ENCODE measurements around the gene USP36.
"Not testable (repeated sequence)": the region's sequence is repeated elsewhere in the genome, so short reads cannot be mapped to it uniquely, and the experiment has no call there.

The USP36 gene

DNA sequence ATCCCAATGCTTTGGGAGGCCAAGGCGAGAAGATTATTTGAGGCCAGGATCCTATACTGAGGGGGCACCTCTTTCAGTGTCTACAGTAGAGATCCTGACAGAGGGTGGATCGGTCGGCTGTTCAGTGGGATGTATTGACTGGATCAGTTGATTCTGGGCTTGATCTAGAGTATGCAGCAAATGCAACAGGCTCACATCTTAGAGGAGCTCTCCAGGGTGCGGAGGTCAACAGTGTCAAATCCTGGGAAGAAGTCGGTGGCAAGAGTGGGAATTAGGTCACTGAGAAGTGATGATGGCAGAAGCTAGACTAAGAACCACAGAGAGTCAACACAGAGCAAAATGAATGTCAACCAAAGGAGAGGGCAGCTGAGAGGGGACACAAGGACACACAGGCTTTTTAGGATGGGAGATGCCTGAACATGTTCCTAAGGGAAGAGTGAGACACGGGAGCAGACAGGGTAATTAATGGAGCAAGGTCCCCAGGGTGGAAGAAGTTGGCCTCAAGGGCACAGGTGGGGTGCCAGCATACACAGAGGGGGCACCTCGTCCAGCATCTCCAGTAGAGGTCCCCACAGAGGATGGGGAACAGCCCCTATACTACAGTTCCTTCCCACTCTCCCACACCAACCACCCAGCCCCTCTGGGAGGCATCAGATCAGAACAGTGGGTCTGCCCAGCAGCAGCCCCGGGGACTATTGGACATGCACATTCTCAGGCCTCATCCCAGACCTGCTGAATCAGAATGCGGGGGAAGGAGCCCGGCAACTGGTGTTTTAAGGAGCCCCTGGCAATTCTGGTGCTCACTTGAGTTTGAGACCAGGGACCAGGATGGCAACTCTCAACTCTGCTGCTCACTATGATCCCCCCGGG, 48.5 kb downstream of the USP36 start:
- no peak for DNase-seq (ENCODE audit: low read depth in 2 of 2)

DNA sequence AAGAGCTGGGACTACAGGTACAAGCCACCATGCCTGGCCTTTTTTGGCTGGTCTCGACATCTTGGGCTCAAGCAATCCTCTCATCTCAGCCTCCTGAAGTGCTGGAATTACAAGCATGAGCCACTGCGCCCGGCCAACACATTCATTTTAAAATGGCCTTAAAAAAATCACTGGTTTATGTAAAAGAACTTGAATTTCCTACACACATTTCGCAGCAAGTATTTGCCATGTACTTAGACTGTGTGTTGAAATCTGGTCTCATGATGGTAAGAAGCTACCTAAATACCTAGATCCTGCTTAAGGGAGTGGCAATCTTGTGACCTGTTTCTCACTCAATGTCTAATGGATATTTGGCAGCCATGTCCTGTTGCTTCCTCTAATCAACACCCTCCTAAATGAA, 50.1 kb downstream of the USP36 start:
- DNase-seq (ENCODE audit: low read depth in 2 of 2), result no peak

DNA sequence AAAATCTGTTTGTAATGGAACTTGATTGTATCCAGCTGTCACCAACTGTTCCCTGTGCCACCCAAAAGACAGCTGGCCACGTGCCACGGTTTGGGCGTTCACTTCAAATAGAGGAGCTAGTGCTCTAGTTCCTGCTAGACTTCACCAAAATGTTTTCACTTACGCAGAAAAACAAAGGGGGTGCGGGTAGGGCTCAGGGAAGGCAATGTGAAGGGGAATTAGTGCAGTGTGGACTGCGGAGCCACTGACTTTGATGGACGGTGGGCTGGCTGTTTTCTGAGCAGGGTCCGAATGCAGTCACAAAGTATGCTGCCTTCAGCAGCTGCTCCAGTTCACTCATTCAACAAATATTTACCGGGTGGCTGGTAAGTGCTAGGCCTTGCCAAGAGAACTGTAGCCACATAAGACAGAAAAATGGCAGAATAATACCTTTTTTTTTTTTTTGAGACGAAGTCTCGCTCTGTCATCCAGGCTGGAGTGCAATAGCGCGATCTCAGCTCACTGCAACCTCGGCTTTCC, 50.9 kb downstream of the USP36 start:
- DNase-seq (ENCODE audit: low read depth in 2 of 2), result no peak

DNA sequence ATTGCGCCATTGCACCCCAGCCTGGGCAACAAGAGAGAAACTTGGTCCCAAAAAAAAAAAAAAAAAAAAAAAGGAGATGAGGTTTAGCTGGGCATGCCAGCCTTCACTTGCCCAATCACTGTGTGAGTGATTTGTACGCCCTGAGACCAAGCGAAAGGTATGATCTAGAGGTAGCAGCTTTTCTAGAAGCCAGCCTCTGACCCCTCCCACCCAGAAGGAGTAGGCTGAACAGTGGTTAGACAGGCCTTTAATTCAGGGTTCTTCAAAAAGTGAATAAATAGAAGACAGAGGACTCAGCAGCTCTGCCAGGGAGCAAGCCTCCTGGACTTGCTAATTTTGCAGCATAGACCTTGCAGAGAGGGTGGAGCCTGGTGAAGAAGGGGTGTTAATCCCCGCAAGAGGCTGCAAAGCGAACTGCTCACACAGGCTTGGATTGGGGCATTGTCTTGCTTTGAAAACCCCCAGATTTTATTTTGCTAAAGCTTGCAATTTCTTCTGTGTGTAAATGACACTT, 51.4 kb downstream of the USP36 start:
- no peak for DNase-seq (ENCODE audit: low read depth in 2 of 2)

DNA sequence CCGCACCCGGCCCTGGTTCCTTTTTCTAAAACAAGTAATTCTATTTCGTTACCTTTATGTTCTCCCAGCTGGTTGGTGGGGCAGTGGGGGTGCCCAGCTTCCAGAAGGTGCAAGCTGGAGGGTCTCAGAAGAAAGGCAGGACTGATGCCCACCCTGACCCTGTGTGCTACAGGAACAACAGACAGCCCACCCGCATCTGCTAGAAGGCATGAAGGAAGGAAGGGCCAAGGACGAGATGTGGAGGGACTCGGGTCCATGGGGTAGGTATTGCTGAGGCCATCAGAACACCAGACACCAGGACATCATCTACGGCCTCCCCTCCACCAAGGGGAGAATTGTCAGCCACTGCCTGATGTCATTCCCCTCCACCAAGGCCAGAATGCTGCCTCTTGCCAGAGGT, 52.2 kb downstream of the USP36 start:
- DNase-seq (ENCODE audit: low read depth in 2 of 2), result no peak

DNA sequence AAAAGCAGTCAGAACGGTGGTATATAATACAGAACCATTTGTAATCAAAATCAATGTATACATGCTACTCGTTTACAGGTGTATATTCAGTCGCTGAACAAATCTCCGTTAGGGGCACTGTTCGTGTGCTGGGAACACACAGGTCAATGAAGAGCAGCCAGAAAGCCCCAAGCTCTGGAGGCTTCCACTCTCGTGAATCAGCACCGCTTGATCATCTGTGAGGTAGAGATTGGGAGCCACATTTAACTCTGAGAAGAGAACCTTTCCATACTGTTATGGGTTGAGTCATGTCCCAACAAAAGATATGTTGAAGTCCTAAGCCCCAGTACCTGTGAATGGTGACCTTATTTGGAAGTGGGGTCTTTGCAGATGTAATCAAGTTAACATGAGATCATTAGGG, 53.2 kb downstream of the USP36 start:
- no peak for DNase-seq (ENCODE audit: low read depth in 2 of 2)

DNA sequence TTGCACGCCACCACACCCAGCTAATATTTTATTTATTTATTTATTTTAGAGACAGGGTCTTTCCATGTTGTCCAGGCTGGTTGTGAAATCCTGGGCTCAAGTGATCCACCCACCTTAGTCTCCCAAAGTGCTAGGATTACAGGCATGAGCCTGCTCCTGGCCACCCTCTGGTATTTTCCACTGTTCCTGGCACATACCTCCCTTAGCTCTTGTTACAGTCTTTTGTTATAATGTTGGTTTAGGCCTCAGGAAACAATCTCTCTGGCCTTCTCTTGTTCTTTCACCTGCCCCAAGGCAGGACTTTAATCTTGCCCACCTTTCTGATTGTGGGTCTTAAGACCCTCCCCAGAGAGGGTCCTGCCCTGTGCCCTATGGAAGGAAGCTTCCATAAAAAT, 55.0 kb downstream of the USP36 start:
- DNase-seq (ENCODE audit: low read depth in 2 of 2), result no peak

DNA sequence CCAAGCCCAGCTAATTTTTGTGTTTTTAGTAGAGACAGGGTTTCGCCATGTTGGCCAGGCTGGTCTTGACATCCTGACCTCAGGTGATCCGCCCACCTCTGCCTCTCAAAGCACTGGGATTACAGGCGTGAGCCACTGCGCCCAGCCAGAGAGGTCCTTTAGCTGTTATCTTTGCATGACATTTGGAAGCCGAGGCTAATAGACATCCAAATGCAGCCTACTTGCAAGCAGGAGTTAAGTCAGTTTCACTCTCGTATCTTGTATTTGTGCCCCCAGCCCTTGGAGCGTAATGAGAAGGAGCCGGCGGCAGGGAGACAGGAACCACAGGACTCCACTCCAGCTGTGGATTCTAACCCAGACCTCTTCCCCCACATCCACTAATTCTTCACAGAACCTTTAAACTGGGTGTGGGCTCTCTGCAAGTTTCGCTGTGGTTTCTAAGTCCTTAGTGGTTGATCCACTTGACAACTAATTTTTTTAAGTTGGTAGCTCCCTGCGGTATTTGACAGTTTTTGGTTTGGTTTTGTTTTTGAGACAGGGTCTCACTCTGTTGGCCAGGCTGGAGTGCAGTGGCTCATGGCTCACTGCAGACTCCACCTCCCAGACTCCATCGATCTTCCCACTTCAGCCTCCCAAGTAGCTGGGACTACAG, 55.5 kb downstream of the USP36 start:
- no peak for DNase-seq (ENCODE audit: low read depth in 2 of 2)

DNA sequence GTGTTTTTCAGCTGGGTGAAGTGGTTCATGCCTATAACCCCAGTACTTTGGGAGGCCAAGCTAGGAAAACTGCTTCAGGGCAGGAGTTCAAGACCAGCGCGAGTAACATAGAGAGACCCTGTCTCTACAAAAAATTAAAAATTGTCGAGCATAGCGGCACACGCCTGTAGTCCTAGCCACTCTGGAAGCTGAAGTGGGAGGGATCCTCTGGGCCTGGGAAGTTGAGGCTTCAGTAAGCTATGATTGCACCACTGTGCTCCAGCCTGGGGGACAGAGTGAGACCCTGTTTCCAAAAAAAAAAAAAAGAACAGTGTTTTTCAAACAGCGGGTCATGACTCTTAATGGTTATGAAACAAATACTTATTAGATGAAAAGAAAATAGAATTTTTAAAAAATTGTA, 56.3 kb downstream of the USP36 start:
- DNase-seq (ENCODE audit: low read depth in 2 of 2), result no peak

DNA sequence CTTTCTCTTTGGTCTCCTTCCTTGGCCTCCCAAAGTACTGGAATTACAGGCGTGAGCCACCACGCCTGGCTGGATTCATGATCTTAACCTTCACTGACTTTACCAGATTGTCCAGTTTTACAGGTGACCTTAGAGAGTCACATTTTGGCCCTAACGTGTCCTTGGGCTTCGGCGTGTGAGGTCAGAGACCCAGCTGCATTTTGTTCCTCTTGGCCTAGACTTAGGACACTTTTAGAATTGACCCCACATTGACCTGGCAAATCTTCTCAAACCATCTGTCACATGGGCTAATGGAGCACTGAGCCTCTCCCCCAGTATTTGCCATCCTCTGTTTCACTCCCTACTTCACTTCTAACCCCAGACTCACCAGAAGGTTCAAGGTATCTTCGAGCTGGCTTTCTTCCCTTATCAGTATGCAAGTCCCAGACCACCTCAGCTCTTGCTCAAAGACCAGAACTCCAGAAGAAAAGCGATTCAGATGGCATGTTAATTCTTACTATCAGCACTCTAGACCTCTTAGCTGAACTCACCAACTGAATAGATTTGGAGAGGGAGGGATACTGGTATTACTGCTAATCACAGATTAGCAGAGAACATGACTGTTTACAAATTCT, 56.8 kb downstream of the USP36 start:
- DNase-seq (ENCODE audit: low read depth in 2 of 2), result no peak

DNA sequence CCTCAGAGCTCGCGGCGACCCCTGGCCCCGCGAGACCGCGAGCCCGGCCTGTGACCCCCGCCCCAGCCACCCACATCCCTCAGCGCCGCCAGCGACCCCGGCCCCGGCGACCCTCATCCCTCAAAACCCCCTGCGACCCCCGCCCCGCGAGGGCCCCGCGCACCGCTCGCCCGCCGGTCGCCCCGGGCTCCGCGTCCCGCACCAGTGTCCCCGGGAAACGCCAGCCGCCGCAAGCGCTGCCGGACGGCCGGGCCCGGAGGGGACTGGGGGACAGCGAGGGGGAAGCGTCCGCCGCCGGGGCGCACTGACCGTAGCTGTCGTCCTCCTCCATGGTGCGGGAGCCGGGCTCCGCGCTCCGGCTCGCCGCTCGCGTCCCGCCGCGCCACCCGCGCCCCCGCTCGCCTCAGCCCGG, 58.7 kb downstream of the USP36 start, which contains the start of gene CYTH1:
Gene CYTH1 (minus strand): TSS at position 381 of the 412 bp plus-strand sequence. CDS start 50 bp downstream, at position 331.
- no peak for DNase-seq (ENCODE audit: low read depth in 2 of 2)

DNA sequence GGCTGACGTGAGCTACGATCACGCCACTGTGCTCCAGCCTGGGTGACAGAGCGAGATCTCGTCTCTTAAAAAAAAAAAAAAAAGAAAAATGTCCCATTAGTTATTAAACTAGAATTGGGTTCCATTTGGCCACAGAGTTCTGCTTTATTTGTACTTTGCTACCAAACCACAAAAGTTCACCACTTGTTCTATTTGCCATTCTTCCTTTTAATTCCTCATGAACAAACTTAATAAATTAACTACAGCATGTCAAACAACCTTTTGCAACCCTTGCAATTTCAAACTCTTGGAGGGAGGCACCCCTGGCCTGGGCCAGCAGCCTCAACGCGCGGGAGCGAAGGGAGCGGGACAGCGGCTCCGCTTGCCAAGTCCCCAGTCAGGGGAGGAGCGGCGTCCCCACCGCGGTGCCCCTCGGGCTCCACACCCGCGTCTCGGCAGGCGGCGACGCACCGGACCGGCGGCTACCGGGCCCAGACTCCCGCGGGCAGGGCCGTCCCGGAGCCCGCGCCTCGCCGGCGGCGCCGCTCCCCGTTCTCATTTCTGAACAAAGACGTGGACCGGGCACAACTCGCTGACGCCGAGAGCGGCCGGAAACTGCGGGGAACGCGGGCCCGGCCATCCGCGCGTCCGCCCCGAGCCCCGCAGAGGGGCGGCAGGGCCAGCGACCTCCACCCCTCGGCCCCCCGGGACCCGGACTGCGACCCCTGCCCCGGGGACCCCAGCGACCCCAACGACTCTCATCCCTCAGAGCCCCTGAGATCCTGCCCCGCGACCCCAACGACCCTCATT, 59.3 kb downstream of the USP36 start:
- no peak for DNase-seq (ENCODE audit: low read depth in 2 of 2)

DNA sequence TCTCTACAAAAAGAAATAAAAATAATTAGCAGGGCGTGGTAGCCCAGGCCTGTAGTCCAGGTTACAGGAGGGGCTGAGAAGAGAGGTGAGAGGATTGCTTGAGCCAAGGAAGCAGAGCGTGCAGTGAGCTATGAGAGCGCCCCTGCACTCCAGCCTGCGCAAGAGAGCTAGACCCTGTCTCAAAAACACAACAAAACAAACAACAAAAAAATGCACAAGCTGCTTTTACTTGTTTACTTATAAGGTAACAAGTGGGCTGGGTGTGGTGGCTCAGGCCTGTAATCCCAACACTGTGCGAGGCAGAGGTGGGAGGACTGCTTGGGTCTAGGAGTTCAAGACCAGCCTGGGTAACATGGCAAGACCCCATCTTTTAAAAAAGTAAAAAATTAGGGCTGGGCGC, 60.3 kb downstream of the USP36 start:
- no peak for DNase-seq (ENCODE audit: low read depth in 2 of 2)

DNA sequence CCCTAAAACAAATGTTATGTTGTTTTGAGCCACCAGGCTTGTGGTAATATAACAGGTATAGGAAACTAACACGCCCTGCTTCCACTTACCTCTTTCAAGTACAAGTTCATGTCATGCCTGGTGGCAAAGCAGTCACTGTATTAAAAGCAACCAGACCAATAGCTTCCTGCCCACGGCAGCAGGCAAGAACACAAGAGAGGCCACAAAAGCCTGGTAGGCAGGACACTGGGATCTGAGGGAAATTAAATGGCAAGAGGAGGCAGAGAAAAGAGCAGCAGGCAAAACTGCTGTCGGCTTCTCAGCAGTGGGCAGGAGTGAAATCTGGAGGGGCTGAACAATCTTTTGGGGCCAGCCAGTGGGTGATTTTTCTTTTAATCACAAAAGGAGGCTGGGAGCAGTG, 60.8 kb downstream of the USP36 start:
- peak in 1 of 2 donors; percentile 37 for DNase-seq (ENCODE audit: low read depth in 2 of 2)

DNA sequence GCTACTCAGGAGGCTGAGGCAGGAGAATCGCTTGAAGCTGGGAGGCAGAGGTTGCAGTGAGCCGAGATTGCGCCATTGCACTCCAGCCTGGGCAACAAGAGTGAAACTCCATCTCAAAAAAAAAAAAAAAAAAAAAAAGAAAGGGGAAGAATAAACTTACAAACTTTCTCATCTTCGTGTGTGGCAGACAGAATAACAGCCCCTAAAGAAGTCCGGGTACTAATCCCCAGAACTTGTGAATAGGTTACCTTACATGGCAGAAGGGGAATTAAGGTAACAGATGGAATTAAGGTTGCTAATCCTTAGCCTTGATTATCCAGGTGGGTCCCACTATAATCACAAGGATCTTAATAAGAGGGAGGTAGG, 61.3 kb downstream of the USP36 start:
- not testable (repeated sequence) for DNase-seq (ENCODE audit: low read depth in 2 of 2)

DNA sequence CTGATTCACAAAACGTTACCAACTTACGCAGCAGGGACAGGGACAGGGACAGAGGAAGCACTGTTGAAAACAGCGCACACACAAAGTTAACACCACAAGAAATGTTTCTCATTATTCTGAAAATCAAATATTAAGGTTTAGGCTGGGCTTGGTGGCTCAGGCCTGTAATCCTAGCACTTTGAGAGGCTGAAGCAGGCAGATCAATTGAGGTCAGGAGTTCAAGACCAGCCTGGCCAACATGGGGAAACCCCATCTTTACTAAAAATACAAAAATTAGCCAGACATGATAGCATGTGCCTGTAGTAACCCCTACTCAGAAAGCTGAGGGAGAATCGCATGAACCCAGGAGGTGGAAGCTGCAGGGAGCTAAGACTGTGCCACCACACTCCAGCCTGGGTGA, 62.7 kb downstream of the USP36 start:
- no peak for DNase-seq (ENCODE audit: low read depth in 2 of 2)

DNA sequence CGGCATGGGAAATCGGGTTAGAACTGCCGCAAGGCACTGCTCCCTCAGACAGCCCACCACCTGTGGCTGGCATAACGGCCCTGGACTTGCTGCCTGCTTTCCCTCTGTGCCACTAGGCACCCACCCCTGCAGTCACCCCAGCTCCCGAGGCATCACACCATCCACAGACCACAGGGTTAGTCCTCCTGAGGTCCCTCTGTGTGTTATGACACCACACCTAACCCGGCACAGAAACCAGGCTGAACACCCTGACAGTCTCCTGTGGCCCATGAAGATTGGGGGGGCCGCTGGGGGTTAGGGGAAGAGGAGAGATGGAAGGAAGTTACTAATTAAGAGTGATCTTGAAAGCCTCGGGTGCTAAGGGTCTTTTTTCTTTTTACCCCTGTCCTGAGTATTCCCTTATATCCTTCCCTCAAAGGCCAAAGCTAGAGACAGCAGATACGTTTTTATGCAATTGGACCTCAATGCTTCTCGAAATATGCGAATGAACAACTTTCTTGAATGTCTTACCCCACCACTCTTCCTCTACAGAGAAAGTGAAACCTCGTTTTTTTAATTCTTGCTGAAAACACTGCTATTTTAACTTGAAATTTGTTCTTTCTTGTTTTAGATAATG, 65.5 kb downstream of the USP36 start:
- no peak for DNase-seq (ENCODE audit: low read depth in 2 of 2)

DNA sequence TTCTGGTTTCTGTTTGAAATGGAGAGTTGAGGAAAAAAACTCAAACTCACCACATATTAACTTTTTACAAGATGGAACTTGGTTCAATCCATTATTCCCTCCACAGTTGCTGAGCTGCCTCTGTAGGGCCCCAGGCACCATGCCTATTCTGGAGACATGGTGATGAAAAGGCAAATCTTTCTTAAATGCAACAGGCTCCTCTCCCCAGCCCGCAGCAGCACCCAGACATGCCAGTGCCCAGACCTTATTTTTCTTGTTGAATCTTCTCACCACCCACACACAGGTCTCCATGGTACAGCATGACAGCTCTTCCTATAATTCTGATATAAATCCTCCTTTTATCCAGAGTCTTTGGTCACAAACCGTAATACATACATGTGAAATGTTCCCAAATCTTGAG, 66.2 kb downstream of the USP36 start:
- no peak for DNase-seq (ENCODE audit: low read depth in 2 of 2)

DNA sequence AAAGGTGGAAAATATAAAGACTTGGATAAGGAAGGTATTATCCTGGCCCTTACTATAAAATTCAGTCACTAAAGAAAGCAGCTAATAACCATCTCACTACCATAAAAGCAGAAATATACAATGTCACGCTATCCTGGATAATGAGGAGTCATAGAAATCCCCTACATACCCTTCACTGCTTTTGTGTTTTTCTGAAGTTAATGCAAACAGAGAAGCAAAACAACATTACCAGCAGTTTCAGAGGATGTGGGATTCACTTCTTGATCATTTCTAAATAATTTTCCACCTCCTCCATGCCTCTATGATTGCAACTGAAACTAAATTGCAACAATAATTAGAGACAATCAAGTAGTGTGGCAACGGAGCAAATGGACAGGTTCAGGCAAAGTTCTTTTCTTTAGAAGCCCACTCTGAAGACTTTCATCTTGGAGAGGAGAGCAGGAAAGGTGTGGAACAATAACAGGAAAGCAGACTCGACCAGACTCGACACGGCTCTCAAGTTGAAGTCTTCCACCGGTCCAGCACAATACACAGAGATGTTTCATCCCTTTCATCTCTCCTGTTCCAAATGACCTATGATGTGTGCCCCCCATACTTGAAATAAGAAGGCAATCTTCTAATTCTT, 68.7 kb downstream of the USP36 start:
- no peak for DNase-seq (ENCODE audit: low read depth in 2 of 2)

DNA sequence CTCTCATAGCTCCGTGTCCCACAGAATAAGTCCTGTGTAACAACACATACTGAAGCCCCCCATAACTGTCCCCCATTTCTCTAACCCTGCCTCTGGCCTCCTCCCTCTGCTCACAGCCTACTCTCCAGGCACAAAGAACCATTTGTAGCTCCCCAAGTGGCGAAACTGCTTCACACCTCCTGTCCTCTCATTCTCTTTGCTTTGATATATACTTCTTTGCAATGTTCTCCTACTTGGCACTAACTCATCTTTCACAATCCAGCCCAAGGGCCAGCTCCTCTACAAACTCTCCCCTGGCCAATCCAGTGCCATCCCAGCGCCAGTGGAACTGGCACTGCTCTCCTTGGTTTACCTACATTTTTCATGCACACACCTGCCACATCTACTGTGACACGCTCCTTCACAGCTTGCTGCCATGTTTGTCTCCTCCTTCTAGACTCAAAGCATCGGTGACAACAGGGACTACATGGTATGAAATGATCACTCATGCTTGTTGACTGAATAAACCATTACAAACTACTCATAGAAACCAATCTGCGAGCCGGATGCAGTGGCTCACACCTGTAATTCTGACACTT, 71.3 kb downstream of the USP36 start:
- no peak for DNase-seq (ENCODE audit: low read depth in 2 of 2)

Data from stimulated activated CD4-positive, alpha-beta T cell treated with anti-CD3 and anti-CD28 coated beads, Interleukin-1b, Interleukin-23, amount 100 ng/mL, for 1 hour (primary cell).